HG02885 (cell line): ENCODE measurements around the gene BBS9.

Experiments
- ATAC-seq: cut with Tn5 transposase; IDR thresholded peaks from one replicate; pipeline ENCODE4 v1.9.1; 2021; ENCODE audit warnings: mild to moderate bottlenecking; ENCODE audit not compliant: unreplicated experiment, poor library complexity

Gene BBS9

DNA sequence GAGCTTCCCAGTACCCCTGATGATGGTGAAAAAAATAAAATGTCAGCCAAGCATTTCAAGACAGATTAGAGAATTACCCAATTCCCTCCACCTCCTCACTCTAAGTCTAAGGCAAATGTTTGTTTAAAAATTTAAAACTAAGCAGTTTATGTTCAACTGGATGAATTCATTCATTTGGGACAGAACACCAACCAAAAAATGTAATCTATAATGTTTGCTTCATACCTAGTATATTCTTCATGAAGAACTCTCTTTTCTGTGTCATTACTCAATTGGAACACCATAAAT is 450.3 kb downstream of the BBS9 start:
- ATAC-seq, result no peak

DNA sequence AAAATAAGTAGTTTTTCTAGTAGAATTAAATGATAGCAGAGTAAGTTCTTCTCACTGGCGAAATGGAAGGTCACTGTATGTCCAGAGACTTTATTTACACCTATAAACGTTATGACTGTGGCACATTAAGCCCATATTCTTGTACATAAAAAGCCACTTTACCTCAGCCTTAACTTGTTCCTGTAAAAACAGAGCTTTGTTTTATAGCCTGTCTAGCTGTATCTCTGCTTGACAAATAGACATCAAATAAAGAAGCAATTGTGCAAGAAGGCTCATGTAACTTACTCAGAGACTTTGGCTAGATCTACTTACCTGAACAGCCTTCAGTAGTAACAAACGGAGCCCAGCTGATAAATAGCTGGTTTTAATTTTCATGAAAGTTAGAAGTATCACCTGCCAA is 451.9 kb downstream of the BBS9 start:
- ATAC-seq, result no peak

DNA sequence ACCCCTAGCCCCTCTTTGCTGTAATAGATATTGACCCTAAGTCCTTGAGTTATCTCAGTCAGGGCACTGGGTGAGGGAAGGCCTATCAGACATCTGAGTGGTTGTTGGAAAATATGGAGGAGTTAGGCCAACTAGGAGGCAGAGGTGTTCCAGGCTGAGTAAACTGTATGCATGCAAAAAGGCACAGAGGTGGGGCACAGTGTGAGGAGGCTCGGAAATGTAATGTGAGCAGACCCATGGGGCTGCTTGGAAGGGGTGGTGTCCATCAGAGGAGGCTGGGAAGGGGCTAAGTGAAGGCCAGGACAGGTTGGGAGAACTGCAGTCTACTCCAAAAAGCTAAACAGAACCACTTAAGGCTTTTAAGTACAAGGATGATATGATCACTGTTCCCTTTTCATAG is 452.7 kb downstream of the BBS9 start:
- ATAC-seq, result no peak

DNA sequence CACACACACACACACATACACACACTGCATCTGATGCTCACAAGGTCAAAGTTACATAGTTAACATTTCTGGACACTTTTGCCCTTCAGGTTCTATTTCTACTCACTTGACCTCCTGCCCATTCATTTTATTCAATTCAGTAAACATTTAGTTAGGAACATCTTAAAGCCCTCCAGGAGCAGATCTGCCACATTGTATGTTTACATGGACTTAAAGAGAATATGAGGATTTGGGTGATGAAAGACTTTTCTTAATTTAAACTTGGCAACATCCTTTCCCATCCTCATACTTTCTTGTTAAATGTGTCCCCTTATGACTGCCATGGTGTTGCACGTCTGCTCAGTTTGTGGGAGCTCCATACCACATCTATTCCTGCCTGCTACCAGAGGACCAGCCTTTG is 453.2 kb downstream of the BBS9 start:
- ATAC-seq, result no peak

DNA sequence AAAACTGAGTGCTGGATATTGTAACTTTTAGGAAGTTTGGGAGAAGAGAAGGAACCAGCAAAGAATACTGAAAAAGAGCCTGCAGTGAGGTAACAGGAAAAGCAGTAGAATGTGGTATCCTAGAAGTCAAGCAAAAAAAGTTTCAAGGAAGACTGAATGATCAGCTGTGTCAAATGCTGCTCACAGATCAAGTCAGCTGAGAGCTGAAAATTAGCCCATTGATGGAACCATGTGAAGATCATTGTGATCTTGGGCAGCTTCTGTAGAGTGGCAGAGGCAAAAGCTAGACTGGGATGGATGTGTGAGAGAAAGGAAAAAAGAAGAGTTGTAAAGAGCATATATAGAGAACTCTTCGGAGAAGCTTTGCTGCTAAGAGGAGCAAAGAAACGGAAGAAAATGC is 460.5 kb downstream of the BBS9 start:
- no peak for ATAC-seq

DNA sequence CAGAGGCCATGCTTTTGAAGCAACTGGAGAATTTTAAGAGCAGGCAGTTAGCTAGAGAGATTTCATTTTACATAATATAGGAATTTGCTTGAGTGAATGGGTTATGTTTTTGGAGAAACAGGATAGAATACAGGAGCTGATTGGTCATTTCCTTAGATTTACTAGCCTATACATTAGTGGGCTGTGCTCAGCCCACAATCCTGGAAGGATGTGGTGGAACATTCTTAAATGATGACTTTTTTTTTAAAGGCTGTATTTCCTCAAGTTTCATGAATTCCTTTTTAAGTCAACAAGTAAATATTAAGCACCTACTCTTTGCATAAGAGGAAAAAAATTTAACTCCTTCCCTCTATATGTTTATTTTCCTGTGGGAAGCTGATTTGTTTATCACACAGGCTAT is 461.6 kb downstream of the BBS9 start:
- no peak for ATAC-seq

DNA sequence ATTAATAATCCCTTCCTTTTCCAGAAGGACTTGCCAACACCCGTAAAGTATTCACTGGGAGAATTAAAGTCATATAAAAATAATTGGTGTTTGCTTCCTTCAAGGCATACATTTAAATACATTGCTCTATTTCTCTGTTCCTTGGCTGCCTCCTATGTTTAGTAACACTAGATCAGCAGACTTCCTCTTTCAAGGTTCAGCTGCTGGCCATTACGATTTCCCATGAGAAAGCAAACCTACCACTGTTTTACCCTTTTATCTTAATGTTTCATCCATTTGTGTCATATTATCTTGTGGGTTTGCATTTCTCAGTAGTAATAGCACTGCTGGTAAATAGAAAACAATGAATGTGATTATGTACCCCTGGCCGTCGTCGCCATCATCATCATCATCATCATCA is 462.1 kb downstream of the BBS9 start:
- ATAC-seq, result no peak

DNA sequence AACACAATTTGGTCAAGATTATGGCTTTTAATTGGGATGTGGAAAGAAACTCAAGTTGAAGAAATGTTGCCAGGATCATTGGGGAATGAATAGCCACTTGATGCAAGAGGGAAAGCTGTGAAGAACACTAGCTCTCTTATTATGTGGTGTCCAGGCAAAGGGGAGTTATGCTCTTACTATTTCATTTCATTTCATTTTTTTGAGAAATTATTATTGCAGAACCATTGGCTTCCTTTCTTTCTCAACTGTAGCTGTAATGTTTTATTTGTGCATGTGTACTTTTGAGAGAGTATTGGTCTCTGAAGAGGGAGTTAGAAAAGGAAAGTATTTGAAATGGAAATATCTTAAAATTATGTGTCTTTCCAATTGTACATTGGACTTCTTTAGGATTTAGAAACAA is 463.4 kb downstream of the BBS9 start:
- ATAC-seq, result no peak

DNA sequence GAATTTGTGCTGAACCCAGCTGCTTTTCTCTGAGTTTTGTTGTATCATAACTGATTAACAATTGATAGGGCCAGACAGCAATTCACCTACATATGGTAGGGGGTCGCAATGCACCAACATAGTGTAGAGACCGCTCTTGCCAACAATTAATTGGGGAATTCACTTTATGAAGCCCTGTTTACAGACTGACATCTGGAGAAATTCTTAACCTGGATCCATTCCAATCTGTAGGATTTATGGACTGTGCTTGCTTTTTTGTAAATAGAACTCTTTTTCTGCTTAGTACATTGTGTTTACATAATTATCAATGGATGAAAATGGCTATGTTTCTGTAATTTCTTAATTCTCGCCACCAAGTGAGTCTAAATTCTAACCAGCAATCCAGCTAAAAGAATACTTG is 464.2 kb downstream of the BBS9 start:
- ATAC-seq, result no peak

DNA sequence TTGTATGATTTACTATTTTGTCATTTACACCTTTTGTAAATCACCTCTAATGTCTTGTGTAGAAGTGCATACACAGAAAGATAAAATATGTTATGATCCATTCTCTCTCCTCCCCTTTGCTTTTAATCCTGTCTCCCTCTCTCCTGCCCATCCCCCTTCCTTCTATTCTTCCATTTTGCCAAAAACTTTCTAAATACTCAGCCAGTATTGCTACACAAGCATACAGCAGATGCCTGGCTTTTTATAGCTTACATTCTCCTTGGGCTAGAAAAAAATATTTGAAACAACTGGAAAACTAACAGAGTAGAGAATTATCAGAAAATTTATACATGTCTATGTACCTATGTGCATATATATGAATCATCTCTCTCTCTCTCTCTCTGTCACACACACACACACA is 467.3 kb downstream of the BBS9 start:
- ATAC-seq, result no peak

DNA sequence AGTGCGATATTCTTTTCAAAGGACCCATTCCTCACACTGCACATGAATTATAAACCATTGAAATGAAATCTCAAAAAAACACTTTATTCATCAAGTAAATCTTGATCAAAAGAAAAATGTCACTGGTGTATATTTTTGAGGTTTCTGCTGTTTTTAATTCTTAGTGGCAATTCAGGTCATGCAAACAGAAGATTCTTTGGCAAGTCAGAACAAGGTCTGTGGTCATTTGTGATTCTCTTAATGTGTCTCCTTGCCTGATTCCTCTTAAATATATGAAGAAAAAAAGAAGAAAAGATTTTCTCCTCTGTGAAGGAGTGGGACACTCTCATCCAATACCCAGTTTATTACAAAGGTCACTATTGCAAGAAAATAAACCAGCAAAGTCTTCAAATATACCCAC is 467.8 kb downstream of the BBS9 start:
- no peak for ATAC-seq

DNA sequence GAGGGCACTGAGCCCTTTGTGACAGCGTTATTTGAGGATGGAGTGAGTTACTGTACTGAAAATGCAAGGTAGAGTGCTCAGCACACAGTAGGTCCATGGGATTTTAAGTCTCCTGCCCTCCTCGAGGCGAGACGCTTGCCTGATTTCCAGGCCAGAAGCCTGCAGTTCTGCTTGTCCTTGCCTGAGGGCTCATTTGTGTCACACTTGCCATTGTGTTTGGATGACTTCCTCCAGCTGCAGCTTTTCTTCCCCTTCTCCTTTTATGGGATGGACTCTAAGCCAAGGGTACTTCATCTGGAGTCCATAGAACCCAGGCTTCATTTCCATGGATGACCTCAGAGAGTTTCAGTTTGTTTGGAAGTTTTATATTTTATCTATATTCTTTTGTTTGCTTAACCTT is 471.7 kb downstream of the BBS9 start:
- no peak for ATAC-seq

DNA sequence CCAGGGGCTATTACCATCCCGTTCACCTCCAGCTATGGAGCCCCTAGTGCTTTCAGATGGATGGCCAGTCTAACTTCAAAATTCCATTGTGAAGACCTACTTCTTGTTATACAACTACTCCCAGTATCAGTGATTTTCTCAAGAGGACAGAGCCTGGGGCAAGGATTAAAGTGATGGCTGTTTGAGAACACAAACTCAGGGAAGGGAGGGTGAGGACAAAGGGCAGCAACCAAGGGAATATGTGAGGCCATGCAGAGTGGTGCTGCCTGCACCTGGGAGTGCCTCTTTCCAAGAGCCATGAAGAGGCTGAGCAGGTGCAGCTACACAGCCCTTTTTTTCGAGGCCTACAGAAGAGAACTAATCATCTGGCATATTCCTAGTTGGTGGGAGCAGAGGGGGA is 472.5 kb downstream of the BBS9 start:
- no peak for ATAC-seq

DNA sequence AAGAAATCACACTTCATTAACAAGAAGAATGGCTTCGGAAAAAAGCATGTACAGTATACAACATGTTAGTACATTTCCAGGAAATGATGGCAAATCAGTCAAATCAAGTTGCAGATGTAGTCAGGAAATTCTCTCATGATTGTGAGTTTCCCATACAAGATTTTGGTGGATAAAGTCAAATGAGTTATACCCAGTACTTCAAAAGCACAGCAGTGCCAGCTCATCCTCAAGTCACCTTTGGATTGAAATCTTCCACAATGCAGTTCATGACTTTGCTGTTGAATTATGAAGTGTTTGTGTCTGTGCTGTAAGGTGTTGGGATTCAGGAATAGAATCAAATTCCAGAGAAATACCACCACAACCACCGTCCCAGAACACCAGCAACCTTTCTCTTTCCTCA is 474.7 kb downstream of the BBS9 start:
- ATAC-seq, result no peak

DNA sequence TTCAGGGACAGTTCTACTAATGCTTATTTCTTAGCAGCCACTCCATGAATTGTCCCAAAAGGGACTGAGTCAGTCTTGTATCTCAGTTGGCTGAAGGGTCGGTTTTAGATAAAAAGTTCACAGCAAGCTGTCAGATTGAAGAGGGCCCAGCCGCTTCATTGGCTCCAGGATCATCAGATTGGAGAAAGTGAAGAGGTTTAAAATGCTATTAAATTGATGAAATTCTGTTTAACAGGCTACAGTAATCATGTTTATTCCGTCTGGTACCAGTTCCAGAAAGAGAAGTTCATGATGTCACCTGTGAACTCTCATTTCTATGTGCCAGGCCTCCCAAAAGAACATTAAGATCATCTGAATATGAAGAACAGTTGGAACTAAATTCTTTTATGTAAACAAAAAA is 481.6 kb downstream of the BBS9 start:
- ATAC-seq, result no peak

DNA sequence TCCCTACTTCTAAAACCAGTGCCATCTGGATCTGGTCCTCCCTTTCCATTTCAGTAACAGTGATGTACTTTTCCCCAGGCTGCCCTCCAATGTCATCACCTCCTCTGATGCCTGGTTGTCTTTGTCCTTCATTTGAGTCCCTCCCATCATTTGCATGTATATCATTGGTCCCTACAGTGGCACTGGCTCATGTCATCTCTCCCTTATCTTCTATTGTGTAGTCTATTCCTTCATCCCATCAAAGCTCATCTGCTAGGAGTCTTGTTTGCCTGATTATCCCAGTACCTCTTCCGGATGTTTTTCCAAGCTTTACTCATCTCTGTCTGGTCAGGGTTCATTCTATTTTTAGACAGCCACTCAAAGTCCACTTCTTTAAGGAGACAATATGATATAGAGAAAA is 483.1 kb downstream of the BBS9 start:
- no peak for ATAC-seq

DNA sequence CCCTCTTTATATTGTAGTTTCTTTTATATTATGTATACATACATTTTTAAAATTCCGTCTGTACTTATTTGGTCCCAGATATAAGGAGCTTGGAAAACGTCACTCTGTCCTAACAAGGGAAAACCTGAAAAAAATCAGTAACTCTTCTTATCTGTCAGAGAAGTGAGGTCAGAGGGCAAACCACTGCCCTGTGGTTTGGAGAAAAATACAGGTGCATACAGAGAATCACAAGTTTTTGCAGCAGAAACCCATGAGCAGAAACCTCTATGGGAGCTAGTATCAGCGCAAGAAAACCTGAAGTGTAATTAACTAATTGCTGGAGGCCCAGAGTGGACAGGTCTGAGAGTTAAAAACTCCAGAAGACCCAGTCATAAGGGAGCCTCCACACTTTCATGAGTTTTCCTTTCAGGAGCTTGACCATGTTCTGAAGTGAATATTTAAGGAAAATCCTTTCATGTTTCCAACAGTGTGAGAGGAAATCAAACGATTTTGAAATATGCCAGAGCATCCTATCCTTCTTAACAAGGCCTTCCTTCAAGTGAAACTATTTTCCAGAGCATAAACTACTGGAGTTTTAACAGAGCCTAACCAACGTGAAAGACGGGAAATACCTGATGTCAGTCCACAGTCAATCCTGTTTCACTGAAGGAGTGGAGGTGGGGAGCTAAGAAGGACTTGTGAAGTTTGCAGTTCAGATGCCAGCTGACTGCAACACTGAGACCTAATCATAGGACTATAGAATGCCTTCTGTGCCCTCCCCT is 485.2 kb downstream of the BBS9 start:
- ATAC-seq, result no peak

DNA sequence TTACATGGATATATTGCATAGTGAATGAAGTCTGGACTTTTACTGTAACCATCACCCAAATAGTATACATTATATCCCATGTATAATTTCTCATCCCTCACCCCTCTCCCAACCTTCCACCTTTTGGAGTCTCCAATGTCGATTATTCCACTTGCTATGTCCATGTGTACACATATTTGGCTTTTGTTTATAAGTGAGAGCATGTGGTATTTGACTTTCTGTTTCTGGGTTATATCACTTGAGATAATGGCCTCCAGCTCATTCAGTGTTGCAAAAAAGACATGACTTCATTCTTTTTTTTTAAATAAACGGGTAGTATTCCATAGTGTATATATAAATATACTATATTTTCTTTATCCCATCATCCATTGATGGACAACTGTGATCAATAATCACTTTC is 487.4 kb downstream of the BBS9 start:
- no peak for ATAC-seq

DNA sequence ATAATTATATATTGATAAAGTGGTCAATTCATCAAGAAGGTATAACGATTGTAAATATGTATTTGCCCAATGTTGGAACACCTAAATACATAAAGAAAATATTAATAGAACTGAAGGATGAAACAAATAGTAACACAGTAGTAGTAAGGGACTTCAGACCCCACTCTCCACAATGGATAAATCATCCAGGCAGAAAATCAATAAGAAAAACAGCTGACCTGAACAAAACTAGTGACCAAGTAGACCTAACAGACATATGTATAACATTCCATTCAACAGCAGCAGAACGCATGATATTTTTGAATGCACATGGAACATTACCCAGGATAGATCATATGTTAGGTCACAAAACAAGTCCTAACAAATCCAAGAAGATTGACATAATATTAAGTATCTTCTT is 489.9 kb downstream of the BBS9 start:
- ATAC-seq, result no peak

DNA sequence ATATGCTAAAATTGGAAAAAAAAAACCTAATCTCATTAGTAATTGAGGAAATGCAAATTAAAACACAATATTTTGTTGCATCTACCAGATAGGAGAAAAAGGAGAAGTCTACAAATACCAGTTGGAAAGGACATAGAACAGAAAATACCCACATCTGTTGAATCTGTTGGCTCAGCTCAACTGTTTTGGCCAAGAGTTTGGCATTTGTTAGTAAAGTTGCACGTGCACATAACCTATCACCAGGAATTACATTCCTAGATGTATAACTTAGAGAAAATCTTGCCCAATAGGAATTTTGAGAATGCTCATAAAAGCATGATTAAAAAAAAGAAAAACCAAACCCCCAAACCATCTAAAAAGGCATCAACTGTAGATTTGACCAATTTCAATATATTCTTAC is 493.9 kb downstream of the BBS9 start:
- ATAC-seq, result no peak

DNA sequence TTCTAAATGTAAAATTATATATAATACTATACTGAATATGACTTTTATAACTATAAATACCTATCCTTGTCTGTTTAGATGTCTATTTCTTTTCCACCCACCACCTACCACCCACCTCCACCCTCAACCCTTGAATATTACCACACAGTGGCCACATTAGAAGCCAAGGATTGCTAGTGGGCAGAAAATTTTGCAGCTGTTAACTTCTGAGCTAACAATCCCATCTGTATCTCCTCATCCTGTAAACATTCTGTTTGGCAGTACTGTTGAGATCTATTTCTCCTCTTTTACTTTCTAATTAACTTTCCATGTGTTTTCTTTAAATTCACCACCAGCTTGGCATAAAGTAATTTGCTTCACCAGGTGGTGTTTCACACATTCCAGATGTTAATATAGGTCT is 494.9 kb downstream of the BBS9 start:
- no peak for ATAC-seq

DNA sequence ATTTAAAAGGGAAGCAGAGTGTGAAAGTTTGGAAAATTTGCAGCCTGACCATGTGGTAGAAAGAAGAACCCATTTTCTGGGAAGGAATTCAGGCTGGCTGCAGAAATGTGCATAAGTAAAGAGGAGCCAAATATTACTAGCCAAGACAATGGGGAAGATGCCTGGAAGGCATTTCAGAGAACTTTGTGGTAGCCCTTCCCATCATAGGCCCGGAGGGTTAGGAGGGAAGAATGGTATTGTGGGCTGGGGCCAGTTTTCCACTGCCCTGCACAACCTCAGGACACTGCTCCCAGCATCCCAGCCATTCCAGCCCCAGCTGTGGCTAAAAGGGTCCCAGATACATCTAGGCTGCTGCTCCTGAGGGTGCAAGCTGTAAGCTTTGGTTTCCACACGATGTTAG is 497.5 kb downstream of the BBS9 start:
- ATAC-seq, result no peak

DNA sequence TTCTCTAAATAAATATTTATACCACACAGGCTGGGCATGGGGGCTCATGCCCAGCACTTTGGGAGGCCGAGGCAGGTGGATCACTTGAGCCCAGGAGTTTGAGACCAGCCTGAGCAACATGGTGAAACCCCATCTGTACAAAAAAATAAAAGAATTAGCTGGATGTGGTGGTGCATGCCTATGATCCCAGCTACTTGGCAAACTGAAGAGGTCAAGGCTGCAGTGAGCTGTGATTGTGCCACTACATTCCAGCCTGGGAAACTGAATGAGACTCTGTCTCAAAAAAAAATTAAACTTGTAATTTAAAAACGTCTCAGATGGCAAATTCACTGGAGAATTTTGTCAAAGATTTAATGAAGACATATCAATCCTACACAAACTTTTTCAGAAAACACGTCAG is 498.4 kb downstream of the BBS9 start:
- no peak for ATAC-seq
